ENCODE data around the gene GLIS1.

GRCh38 chr1:53583868-53584776, 154.8 kb downstream of the GLIS1 start:
- TF ChIP-seq CTCF (IDR thresholded peaks at IDR 0.05), result no peak
- TF ChIP-seq EP300 (IDR thresholded peaks at IDR 0.05), result no peak
- TF ChIP-seq POLR2A (IDR thresholded peaks at IDR 0.05), result no peak

Measured in ovary (tissue), 3 donors.